Measurements from ENCODE around the gene CCR1.

The CCR1 gene

GRCh38 chr3:46238386-46238785 lies 30.3 kb upstream of the CCR1 start:
- Histone ChIP-seq H3K4me3 (no peak overlapping the region), H3K27ac (no peak overlapping the region)
- DNase-seq (ENCODE audit: low spot score): no peak
- TF ChIP-seq, protein P1, sequence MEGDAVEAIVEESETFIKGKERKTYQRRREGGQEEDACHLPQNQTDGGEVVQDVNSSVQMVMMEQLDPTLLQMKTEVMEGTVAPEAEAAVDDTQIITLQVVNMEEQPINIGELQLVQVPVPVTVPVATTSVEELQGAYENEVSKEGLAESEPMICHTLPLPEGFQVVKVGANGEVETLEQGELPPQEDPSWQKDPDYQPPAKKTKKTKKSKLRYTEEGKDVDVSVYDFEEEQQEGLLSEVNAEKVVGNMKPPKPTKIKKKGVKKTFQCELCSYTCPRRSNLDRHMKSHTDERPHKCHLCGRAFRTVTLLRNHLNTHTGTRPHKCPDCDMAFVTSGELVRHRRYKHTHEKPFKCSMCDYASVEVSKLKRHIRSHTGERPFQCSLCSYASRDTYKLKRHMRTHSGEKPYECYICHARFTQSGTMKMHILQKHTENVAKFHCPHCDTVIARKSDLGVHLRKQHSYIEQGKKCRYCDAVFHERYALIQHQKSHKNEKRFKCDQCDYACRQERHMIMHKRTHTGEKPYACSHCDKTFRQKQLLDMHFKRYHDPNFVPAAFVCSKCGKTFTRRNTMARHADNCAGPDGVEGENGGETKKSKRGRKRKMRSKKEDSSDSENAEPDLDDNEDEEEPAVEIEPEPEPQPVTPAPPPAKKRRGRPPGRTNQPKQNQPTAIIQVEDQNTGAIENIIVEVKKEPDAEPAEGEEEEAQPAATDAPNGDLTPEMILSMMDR (IDR thresholded peaks at IDR 0.05): no peak

GRCh38 chr3:46236294-46237054 lies 28.4 kb upstream of the CCR1 start:
- TF ChIP-seq, protein P1 (IDR thresholded peaks at IDR 0.05): no peak
- Histone ChIP-seq H3K27ac (no peak overlapping the region), H3K4me3 (no peak overlapping the region)
- DNase-seq (ENCODE audit: low spot score): no peak

GRCh38 chr3:46235425-46235824 lies 27.3 kb upstream of the CCR1 start:
- DNase-seq (ENCODE audit: low spot score): no peak
- TF ChIP-seq, protein P1 (IDR thresholded peaks at IDR 0.05): no peak
- H3K4me3 ChIP-seq: no peak overlapping the region
- no peak overlapping the region for H3K27ac ChIP-seq

GRCh38 chr3:46233194-46233593 lies 25.1 kb upstream of the CCR1 start:
- no peak for DNase-seq (ENCODE audit: low spot score)
- H3K27ac ChIP-seq: no peak overlapping the region
- TF ChIP-seq, protein P1 (IDR thresholded peaks at IDR 0.05): no peak
- H3K4me3 ChIP-seq: no peak overlapping the region

DNA sequence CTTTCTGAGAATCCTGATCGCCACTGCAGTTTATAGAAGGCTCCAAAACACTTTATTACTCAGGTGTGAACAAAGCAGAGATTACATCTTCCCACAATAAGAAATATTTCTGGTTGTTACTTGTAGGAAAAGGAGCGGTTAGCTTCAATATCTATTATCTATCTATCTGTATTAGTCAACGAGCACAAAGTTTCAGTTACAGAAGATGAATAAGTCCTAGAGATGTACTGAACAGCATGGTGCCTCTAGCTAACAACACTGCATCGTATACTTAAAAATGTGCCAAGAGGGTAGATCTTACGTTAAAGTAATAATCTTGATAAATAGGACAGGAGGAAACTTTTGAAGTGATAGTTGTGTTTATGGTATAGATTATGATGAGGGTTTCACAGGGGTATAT lies 23.2 kb upstream of the CCR1 start:
- no peak for DNase-seq (ENCODE audit: low spot score)

GRCh38 chr3:46228260-46229242 lies 20.4 kb upstream of the CCR1 start:
- Histone ChIP-seq H3K27ac (no peak overlapping the region), H3K4me3 (no peak overlapping the region)
- TF ChIP-seq, protein P1 (IDR thresholded peaks at IDR 0.05): no peak
- no peak for DNase-seq (ENCODE audit: low spot score)

More for the DNA sequence above, 23.2 kb upstream of the CCR1 start:
- H3K27ac ChIP-seq: no peak overlapping the region
- TF ChIP-seq, protein P1 (IDR thresholded peaks at IDR 0.05): no peak
- no peak overlapping the region for H3K4me3 ChIP-seq
